OCI-LY3 (cell line): ENCODE measurements around the gene CUX1.

ENCODE experiments used
- CTCF ChIP-seq: fragments of 200-600, 300-600 bp; sonication (generic); IDR thresholded peaks from 2 replicates; pipeline ENCODE4 v1.5.1; 2014; ENCODE audit warnings: antibody characterized with exemption, low read length, low read depth
- EZH2phosphoT487 ChIP-seq: fragments of 200-600 bp; shearing (Covaris generic); IDR thresholded peaks from 2 replicates; pipeline ENCODE4 v1.6.1; 2018; ENCODE audit warnings: antibody characterized with exemption, mixed run types, low read depth

GRCh38 chr7:101832205-101832631 lies 14.8 kb downstream of the CUX1 start:
- no peak for TF ChIP-seq CTCF
- TF ChIP-seq EZH2phosphoT487: no peak
